Astrocyte (in vitro differentiated cells and primary cell): ENCODE data around the gene APOA4.

Experiments
- EZH2 ChIP-seq: IDR thresholded peaks from 2 replicates; pipeline ENCODE4 v1.6.1; 2012; ENCODE audit warnings: mild to moderate bottlenecking, low read length, inconsistent platforms; ENCODE audit not compliant: insufficient read depth
- TF ChIP-seq, protein P1 (sequence below): IDR thresholded peaks from 2 replicates; pipeline ENCODE4 v1.5.1; 2011; ENCODE audit warnings: low read depth, mild to moderate bottlenecking, inconsistent platforms, low read length, moderate library complexity; ENCODE audit not compliant: insufficient read depth

- TF ChIP-seq, protein P1, sequence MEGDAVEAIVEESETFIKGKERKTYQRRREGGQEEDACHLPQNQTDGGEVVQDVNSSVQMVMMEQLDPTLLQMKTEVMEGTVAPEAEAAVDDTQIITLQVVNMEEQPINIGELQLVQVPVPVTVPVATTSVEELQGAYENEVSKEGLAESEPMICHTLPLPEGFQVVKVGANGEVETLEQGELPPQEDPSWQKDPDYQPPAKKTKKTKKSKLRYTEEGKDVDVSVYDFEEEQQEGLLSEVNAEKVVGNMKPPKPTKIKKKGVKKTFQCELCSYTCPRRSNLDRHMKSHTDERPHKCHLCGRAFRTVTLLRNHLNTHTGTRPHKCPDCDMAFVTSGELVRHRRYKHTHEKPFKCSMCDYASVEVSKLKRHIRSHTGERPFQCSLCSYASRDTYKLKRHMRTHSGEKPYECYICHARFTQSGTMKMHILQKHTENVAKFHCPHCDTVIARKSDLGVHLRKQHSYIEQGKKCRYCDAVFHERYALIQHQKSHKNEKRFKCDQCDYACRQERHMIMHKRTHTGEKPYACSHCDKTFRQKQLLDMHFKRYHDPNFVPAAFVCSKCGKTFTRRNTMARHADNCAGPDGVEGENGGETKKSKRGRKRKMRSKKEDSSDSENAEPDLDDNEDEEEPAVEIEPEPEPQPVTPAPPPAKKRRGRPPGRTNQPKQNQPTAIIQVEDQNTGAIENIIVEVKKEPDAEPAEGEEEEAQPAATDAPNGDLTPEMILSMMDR, result peak; percentile 28
- TF ChIP-seq EZH2, result no peak
Measured at GRCh38 chr11:116835791-116836631, 12.9 kb upstream of the APOA4 start.
